H9 (cell line): ENCODE measurements around the gene IQGAP3. TPM values are rescaled to one million over a fixed set of nuclear protein-coding genes. Genes with fewer than 3 reads are reported as not detected.

ENCODE experiments used
- DNase-seq: peaks from one replicate; pipeline ENCODE4 v3.0.0-alpha.2; 2017
- H2AFZ ChIP-seq: one replicate; pipeline ENCODE4 v1.6.1; 2013; ENCODE audit warnings: mild to moderate bottlenecking, low read length, control low read depth, moderate library complexity
- H2AK5ac ChIP-seq: 2 replicates; pipeline ENCODE4 v1.6.1; 2013; ENCODE audit warnings: low read length, control low read depth, mixed read lengths; ENCODE audit not compliant: insufficient read length
- H2BK120ac ChIP-seq: one replicate; pipeline ENCODE4 v1.6.1; 2013; ENCODE audit warnings: low read depth, mild to moderate bottlenecking, low read length, control low read depth, inconsistent platforms; ENCODE audit not compliant: poor library complexity, severe bottlenecking
- H2BK12ac ChIP-seq: 2 replicates; pipeline ENCODE4 v1.6.1; 2013; ENCODE audit warnings: low read length, control low read depth, mixed read lengths, low read depth; ENCODE audit not compliant: insufficient read length
- H2BK15ac ChIP-seq: 2 replicates; pipeline ENCODE4 v1.6.1; 2013; ENCODE audit warnings: low read depth, low read length, control low read depth
- H2BK20ac ChIP-seq: one replicate; pipeline ENCODE4 v1.6.1; 2013; ENCODE audit warnings: low read depth, mild to moderate bottlenecking, low read length, control low read depth, inconsistent platforms; ENCODE audit not compliant: poor library complexity, severe bottlenecking
- H2BK5ac ChIP-seq: 2 replicates; pipeline ENCODE4 v1.6.1; 2013; ENCODE audit warnings: low read length, control low read depth, mixed read lengths; ENCODE audit not compliant: insufficient read length
- H3K14ac ChIP-seq: 2 replicates; pipeline ENCODE4 v1.6.1; 2013; ENCODE audit warnings: low read length, control low read depth; ENCODE audit not compliant: insufficient read depth
- H3K18ac ChIP-seq: 2 replicates; pipeline ENCODE4 v1.6.1; 2013; ENCODE audit warnings: low read depth, mild to moderate bottlenecking, mixed read lengths, low read length, control low read depth; ENCODE audit not compliant: insufficient read length
- H3K23ac ChIP-seq: 2 replicates; pipeline ENCODE4 v1.6.1; 2013; ENCODE audit warnings: low read length, control low read depth, mixed read lengths, low read depth; ENCODE audit not compliant: insufficient read length
- H3K23me2 ChIP-seq: 2 replicates; pipeline ENCODE4 v1.6.1; 2013; ENCODE audit warnings: low read depth, mild to moderate bottlenecking, mixed read lengths, low read length, control low read depth; ENCODE audit not compliant: insufficient read length, poor library complexity, severe bottlenecking
- H3K27ac ChIP-seq: 2 replicates; pipeline ENCODE4 v1.5.1; 2013; ENCODE audit warnings: low read length, control low read depth, mixed read lengths, low read depth; ENCODE audit not compliant: insufficient read length
- H3K27me3 ChIP-seq: 2 replicates; pipeline ENCODE4 v1.6.1; 2013; ENCODE audit warnings: low read length, control low read depth, inconsistent platforms; ENCODE audit not compliant: insufficient read depth
- H3K4ac ChIP-seq: 2 replicates; pipeline ENCODE4 v1.6.1; 2013; ENCODE audit warnings: low read depth, mild to moderate bottlenecking, control low read depth, inconsistent platforms, low read length, moderate library complexity
- H3K4me1 ChIP-seq: 2 replicates; pipeline ENCODE4 v1.6.1; 2013; ENCODE audit warnings: low read length, control low read depth, inconsistent platforms; ENCODE audit not compliant: insufficient read depth
- H3K4me2 ChIP-seq: 2 replicates; pipeline ENCODE4 v1.6.1; 2013; ENCODE audit warnings: low read length, control low read depth, mixed read lengths; ENCODE audit not compliant: insufficient read length, insufficient read depth
- H3K56ac ChIP-seq: 2 replicates; pipeline ENCODE4 v1.6.1; 2013; ENCODE audit warnings: low read depth, mild to moderate bottlenecking, mixed read lengths, low read length, control low read depth; ENCODE audit not compliant: insufficient read length
- H3K79me1 ChIP-seq: 2 replicates; pipeline ENCODE4 v1.6.1; 2013; ENCODE audit warnings: low read depth, mild to moderate bottlenecking, moderate library complexity, low read length, control low read depth, inconsistent platforms; ENCODE audit not compliant: insufficient read depth, poor library complexity, severe bottlenecking
- H3K79me2 ChIP-seq: 2 replicates; pipeline ENCODE4 v1.6.1; 2013; ENCODE audit warnings: low read length, control low read depth, inconsistent platforms; ENCODE audit not compliant: insufficient read depth
- H3K9ac ChIP-seq: 2 replicates; pipeline ENCODE4 v1.6.1; 2013; ENCODE audit warnings: low read length, control low read depth, mixed read lengths; ENCODE audit not compliant: insufficient read length; ENCODE audit errors: extremely low read depth
- H3K9me3 ChIP-seq: one replicate; pipeline ENCODE4 v1.6.1; 2013; ENCODE audit warnings: low read depth, low read length, inconsistent platforms; ENCODE audit not compliant: control insufficient read depth
- H3T11ph ChIP-seq: one replicate; pipeline ENCODE4 v1.6.1; 2013; ENCODE audit warnings: mild to moderate bottlenecking, low read length, control low read depth, inconsistent platforms
- H4K20me1 ChIP-seq: one replicate; pipeline ENCODE4 v1.6.1; 2013; ENCODE audit not compliant: control insufficient read depth, insufficient read length, insufficient read depth
- H4K5ac ChIP-seq: 2 replicates; pipeline ENCODE4 v1.6.1; 2013; ENCODE audit warnings: low read depth, mild to moderate bottlenecking, mixed read lengths, low read length, control low read depth; ENCODE audit not compliant: insufficient read length
- H4K8ac ChIP-seq: replicated peaks from 2 replicates; pipeline ENCODE4 v1.6.1; 2013; ENCODE audit warnings: low read length, control low read depth, mixed read lengths, low read depth; ENCODE audit not compliant: insufficient read length
- H4K91ac ChIP-seq: 2 replicates; pipeline ENCODE4 v1.6.1; 2013; ENCODE audit warnings: low read depth, mild to moderate bottlenecking, moderate library complexity, mixed read lengths, low read length, control low read depth; ENCODE audit not compliant: insufficient read length
- H3K27ac Mint-ChIP-seq, 3 experiments: 2 replicates in 2 of 3; 3 replicates in 1 of 3; pipeline ENCODE4 v1.8.0; 2020 to 2021; ENCODE audit warnings: mixed read lengths in 3 of 3, mild to moderate bottlenecking in 1 of 3, moderate library complexity in 1 of 3
- H3K27me3 Mint-ChIP-seq: 2 replicates; pipeline ENCODE4 v1.8.0; 2021; ENCODE audit warnings: low read depth, mild to moderate bottlenecking, moderate library complexity, mixed read lengths
- H3K36me3 Mint-ChIP-seq, 3 experiments: 2 replicates in 2 of 3; 3 replicates in 1 of 3; pipeline ENCODE4 v1.8.0; 2020 to 2021; ENCODE audit warnings: low read depth in 3 of 3, mixed read lengths in 3 of 3; ENCODE audit not compliant: insufficient read depth in 1 of 3
- H3K4me1 Mint-ChIP-seq, 2 experiments: 2 replicates each; pipeline ENCODE4 v1.8.0; 2020; ENCODE audit warnings: mixed read lengths in 2 of 2
- H3K4me3 Mint-ChIP-seq, 2 experiments: 2 replicates in 1 of 2; 3 replicates in 1 of 2; pipeline ENCODE4 v1.8.0; 2020 to 2021; ENCODE audit warnings: mild to moderate bottlenecking in 2 of 2, mixed read lengths in 2 of 2, moderate library complexity in 1 of 2
- H3K9me3 Mint-ChIP-seq, 2 experiments: 2 replicates in 1 of 2; 3 replicates in 1 of 2; pipeline ENCODE4 v1.8.0; 2020; ENCODE audit warnings: mild to moderate bottlenecking in 2 of 2, mixed read lengths in 2 of 2, moderate library complexity in 1 of 2
- CTCF ChIP-seq: fragments of 200-600 bp; sonication (generic); conservative IDR thresholded peaks from 3 replicates; pipeline ENCODE4 v1.8.0; 2021; ENCODE audit warnings: antibody characterized with exemption, mild to moderate bottlenecking
- WGBS: extraction: QIAGEN DNeasy Blood & Tissue Kit; methylation state at CpG from one replicate; pipeline ENCODE4 v1.1.7; 2013; ENCODE audit warnings: missing lambda C conversion rate, low lambda C conversion rate, mixed read lengths; ENCODE audit not compliant: insufficient read length; ENCODE audit errors: extremely low coverage; 5-methylcytosine and 5-hydroxymethylcytosine counted together
- total RNA-seq: library from RNA; stranded (reverse); gene quantifications from 2 replicates; pipeline ENCODE4 v1.2.1, GENCODE V29; 2021

IQGAP3 gene
- total RNA-seq, 1 experiment from 2014 or later, result 24.5 TPM

GRCh38 chr1:156486421-156487344, 85.7 kb downstream of the IQGAP3 start:
- no peak for DNase-seq
- peaks cover 40 to 51% of the 10 kb centered on the region in 2 experiments for H3K4me1 Mint-ChIP-seq
- Histone ChIP-seq H2BK120ac (no peak overlapping the region), H2BK20ac (no peak overlapping the region), H2BK15ac (no peak overlapping the region), H4K20me1 (no peaks in the 10 kb centered on the region), H4K8ac (no peak overlapping the region), H3K9me3 (no peaks in the 10 kb centered on the region), H3K9ac (no peak overlapping the region), H3T11ph (no peak overlapping the region), H3K14ac (no peak overlapping the region), H2BK12ac (no peak overlapping the region), H4K91ac (no peak overlapping the region), H3K23ac (no peak overlapping the region), H2BK5ac (no peak overlapping the region), H3K4me2 (no peak overlapping the region), H3K56ac (no peak overlapping the region), H3K4me1 (peaks cover 21% of the 10 kb centered on the region), H3K4ac (no peak overlapping the region), H3K79me2 (no peaks in the 10 kb centered on the region; the same call in 1 of the 2 replicates), H3K27me3 (no peaks in the 10 kb centered on the region), H3K27ac (no peak overlapping the region), H4K5ac (no peak overlapping the region), H3K23me2 (no peaks in the 10 kb centered on the region), H3K18ac (no peak overlapping the region), H2AFZ (no peak overlapping the region), H2AK5ac (no peak overlapping the region), H3K79me1 (no peaks in the 10 kb centered on the region)
- H3K36me3 Mint-ChIP-seq, result peaks cover 3 to 15% (median 10%) of the 10 kb centered on the region in 3 experiments; a peak in 5 of 7 replicates
- H3K27ac Mint-ChIP-seq, result no peak overlapping the region
- H3K4me3 Mint-ChIP-seq, result no peak overlapping the region; a peak in 1 of 5 replicates
- no peaks in the 10 kb centered on the region for H3K9me3 Mint-ChIP-seq
- H3K27me3 Mint-ChIP-seq, result no peaks in the 10 kb centered on the region
- TF ChIP-seq CTCF, result no peak
- no CpG with 5 or more reads among the region's 7 CpGs for WGBS
